ENCODE results near the gene MRPL53.

MRPL53 gene

GRCh38 chr2:74424139-74424992, 48.1 kb downstream of the MRPL53 start:
- no peak for DNase-seq

GRCh38 chr2:74423231-74424095, 49.0 kb downstream of the MRPL53 start:
- DNase-seq: no peak
